Activated CD4-positive, alpha-beta T cell treated with anti-CD3 and anti-CD28 coated beads, Interleukin-2, amount 10 ng/mL, durations not matched to agents 7 days and 5 days (primary cell): ENCODE data around the gene ZNF28. TPM values are rescaled to one million over a fixed set of nuclear protein-coding genes. Genes with fewer than 3 reads are reported as not detected.

Experiments used
- total RNA-seq, 2 experiments: library from RNA; stranded (reverse); gene quantifications; one replicate each; pipeline ENCODE4 v1.2.3, GENCODE V29; 2021

ZNF28 gene
- total RNA-seq, 2 experiments from 2014 or later, result 23.8 to 24.9 TPM

Other genes with a start within 250 kb of the ZNF28 start
- gene ZNF83, start 183.3 kb downstream of the ZNF28 start, total RNA-seq, result 10 to 100 TPM; 57.8 to 60.5 TPM
- gene ZNF611, start 86.6 kb downstream of the ZNF28 start, total RNA-seq, result 10 to 100 TPM; 30.2 to 34.9 TPM
- 10 to 100 TPM; 17.5 to 20.8 TPM for gene ZNF600, start 34.8 kb downstream of the ZNF28 start, total RNA-seq
- 10 to 100 TPM; 15.9 to 16.3 TPM for gene ZNF468, start 36.0 kb upstream of the ZNF28 start, total RNA-seq
- gene ZNF320, start 76.0 kb upstream of the ZNF28 start, total RNA-seq, result 10 to 100 TPM; 10.9 TPM
- gene ZNF888, start 101.8 kb upstream of the ZNF28 start, total RNA-seq, result 1 to 10 TPM; 7.7 to 7.8 TPM
- 10 to 100 TPM; 14.0 to 14.5 TPM for gene ZNF816, start 141.2 kb upstream of the ZNF28 start, total RNA-seq
- not detected for gene ERVV-1, start 192.3 kb upstream of the ZNF28 start, total RNA-seq
- gene ERVV-2, start 223.1 kb upstream of the ZNF28 start, total RNA-seq, result not detected